HFF-Myc (cell line): Measurements from ENCODE around the gene STMP1.

Experiments used
- DNase-seq: peaks from one replicate; pipeline ENCODE4 v3.0.0-alpha.2; 2011; ENCODE audit warnings: low read depth; ENCODE audit errors: extremely low read depth
- H3K4me3 ChIP-seq: replicated peaks from 2 replicates; pipeline ENCODE4 v1.5.1; 2011; ENCODE audit warnings: low read depth, mild to moderate bottlenecking, control low read depth, low read length
- CTCF ChIP-seq: IDR thresholded peaks from 2 replicates; pipeline ENCODE4 v1.5.1; 2012; ENCODE audit warnings: mild to moderate bottlenecking, low read depth, low read length, control low read depth; ENCODE audit errors: missing control alignments

The STMP1 gene

DNA sequence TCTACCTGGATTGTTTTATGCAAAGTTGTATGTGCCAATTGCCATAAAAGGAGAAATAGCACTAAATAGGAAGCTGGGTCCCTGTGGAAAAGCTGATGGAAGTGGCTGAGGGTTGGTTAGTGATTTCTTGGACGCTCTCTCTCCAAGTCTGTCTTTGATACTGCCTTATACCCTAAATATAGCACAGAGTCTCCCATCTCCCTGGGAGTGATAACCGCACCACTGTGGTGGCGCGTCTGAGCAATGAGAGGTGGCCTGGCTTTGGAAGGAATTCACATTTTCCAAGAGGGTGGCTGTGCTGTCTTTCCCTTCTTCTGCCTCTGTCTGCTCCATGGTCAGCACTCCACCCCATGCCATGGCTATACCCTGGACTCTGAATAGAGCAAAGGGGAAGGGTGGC lies 31.2 kb downstream of the STMP1 start:
- TF ChIP-seq CTCF = no peak
- no peak for DNase-seq
- H3K4me3 ChIP-seq = no peak overlapping the region

DNA sequence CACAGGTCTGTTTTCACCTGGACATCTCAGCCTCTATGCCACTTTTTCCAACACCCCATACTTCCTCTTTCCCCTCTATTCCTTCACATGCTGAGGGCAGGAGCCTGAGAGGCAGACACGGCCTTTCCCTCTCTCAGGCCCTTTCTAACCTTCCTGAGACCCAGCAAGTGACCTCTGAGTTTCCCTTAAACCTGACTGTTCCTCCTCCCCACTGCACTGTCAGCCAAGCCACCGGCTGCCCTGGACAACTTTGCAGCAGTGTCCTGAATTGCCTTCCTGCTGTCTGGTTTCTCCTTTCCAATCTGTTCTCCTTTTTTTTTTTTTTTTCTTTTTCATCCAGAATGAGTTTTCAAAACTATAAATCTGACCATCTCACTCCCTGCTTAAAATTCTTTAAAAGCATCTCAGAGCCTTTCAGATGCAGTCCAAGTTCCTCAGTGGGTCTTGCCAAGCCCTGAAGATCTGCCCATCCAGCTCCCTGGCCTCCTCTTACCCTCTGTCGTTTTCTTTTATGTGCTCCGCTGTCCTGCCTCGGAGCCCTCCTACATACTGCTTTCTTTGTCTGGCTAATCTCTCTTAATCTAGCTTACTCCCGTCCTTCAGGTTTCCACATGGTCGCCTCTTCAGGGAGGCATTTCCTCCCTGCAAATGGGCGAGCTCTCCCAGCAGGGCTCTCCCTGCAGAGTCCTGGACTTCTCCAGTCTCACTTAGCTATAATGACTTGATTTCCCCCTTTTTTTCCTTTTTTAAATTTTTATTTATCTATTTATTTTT lies 35.1 kb downstream of the STMP1 start:
- H3K4me3 ChIP-seq = no peak overlapping the region
- no peak for DNase-seq
- no peak for TF ChIP-seq CTCF

- DNase-seq = no peak
- no peak overlapping the region for H3K4me3 ChIP-seq
- TF ChIP-seq CTCF = peak; percentile 46
Measured at GRCh38 chr7:135704074-135704473, 41.8 kb downstream of the STMP1 start.

- H3K4me3 ChIP-seq = no peak overlapping the region
- no peak for DNase-seq
- TF ChIP-seq CTCF = no peak
Measured at GRCh38 chr7:135704698-135705097, 42.4 kb downstream of the STMP1 start.

- TF ChIP-seq CTCF = no peak
- no peak overlapping the region for H3K4me3 ChIP-seq
- no peak for DNase-seq
Measured at GRCh38 chr7:135706038-135706742, 43.9 kb downstream of the STMP1 start.

DNA sequence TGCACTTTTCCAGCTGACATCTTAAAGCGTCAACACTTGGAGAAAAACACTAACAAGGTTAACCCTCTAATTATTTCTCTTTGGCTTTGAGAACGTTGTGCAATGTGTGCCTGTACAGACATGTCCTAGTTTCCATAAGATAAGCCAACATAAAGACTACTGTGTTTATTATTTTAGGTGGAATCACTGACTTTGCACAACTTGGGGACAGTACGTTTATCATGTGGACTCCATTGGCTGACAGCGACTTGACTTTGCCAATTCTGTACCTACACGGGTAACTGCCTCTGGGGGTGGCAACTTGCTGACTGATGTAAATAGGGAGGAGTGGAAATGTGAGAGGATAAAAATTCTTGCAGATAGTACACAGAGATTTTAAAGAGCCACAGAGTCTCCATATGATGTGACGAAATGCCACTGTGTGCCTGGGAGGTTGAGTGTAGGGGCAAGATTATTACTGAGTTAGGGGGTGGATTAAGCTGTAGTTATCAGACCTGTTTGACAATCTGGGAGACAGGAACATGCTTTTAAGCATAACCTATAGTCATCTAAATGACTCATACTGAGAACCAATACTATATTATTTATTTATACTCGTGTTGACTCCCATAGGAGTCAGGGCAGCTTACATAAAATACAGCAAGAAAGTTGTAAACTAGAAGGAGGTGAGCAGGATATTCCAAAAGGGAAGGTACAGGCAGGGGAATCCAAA lies 44.7 kb downstream of the STMP1 start:
- DNase-seq = no peak
- no peak overlapping the region for H3K4me3 ChIP-seq
- TF ChIP-seq CTCF = no peak
